ENCODE results near the gene POLK.

DNA sequence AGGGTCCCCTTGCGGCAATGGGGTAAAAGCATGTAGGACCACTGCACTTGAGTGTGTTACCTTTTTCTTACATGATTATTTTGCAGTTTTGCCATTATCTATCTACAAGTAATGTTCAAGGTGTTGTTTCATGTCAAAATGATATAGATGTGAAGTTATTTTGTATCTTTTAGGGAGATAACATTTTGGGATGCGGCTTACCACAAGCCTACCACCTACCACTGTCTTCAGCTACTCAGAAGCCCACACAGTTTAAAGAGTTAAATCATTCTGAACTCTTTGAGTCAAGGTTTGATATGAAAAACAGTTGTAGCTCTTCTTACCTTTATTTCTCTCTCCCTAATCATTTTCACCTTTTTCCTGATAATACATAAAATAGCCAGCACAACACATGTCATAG is 20.1 kb upstream of the POLK start:
- TF ChIP-seq POLR2A (IDR thresholded peaks at IDR 0.05), result no peak
- TF ChIP-seq, protein P1, sequence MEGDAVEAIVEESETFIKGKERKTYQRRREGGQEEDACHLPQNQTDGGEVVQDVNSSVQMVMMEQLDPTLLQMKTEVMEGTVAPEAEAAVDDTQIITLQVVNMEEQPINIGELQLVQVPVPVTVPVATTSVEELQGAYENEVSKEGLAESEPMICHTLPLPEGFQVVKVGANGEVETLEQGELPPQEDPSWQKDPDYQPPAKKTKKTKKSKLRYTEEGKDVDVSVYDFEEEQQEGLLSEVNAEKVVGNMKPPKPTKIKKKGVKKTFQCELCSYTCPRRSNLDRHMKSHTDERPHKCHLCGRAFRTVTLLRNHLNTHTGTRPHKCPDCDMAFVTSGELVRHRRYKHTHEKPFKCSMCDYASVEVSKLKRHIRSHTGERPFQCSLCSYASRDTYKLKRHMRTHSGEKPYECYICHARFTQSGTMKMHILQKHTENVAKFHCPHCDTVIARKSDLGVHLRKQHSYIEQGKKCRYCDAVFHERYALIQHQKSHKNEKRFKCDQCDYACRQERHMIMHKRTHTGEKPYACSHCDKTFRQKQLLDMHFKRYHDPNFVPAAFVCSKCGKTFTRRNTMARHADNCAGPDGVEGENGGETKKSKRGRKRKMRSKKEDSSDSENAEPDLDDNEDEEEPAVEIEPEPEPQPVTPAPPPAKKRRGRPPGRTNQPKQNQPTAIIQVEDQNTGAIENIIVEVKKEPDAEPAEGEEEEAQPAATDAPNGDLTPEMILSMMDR (IDR thresholded peaks at IDR 0.05), result no peak

Data from heart left ventricle (tissue), 13 donors.